ENCODE measurements around the gene CBX1. TPM values are rescaled to one million over a fixed set of nuclear protein-coding genes. Genes with fewer than 3 reads are reported as not detected.

Gene CBX1
- total RNA-seq, 1 experiment from 2014 or later = 77.3 TPM

DNA sequence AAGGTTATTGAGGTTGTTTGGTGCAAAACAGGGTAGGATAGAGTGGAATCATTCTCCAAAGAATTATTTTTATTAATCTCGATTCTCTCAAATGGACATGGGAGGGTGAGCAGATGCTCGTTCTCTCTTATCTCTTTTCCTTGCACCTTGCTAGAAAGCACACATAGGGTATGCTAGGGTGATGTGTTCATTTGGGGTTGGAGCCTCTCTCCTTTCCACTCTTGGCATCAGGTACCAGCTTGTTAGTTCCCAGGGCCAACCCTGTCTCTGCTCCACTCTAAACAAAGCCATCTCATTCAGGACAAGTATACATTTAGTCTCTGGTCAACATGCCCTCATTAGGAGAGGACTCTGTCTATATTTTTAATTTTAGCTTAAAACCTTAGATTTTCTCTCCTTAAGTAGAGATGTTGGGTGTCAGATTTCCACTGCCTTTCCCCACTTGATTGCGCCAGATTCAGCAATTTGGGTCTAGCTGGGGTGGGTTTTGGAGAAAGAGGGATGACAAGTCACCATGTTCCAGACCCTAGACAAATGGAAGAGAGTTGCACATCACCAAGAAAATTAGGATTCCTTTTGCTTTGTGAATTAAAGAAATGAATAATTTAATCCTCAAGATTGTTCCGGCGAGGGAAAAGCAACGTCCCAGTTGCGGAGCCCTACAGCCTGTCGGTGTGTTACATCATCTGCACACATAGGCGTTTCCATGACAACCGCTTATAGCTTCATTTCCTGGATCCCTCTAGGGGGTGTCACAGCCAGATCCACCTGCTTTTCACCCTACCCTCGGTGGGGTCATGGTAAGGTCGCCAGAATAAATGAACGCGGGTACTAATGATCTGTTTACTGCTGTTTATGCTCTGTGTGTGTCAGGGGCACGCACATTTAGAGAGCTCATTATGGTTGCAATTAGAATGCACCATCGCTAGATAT lies 47.8 kb upstream of the CBX1 start:
- H3K4me1 Mint-ChIP-seq (ENCODE audit: insufficient read depth, unreplicated experiment) = no peaks in the 10 kb centered on the region
- intact Hi-C loops (cut with micrococcal nuclease) = no loop called here
- H3K27me3 Mint-ChIP-seq (ENCODE audit: insufficient read depth, unreplicated experiment) = peaks cover 93% of the 10 kb centered on the region
- no peak for DNase-seq (ENCODE audit: unreplicated experiment)
- H3K9me3 Mint-ChIP-seq (ENCODE audit: unreplicated experiment) = no peaks in the 10 kb centered on the region
- H3K27ac Mint-ChIP-seq (ENCODE audit: low read depth, unreplicated experiment) = no peak overlapping the region
- POLR2A ChIA-PET = no interaction called here
- no peak overlapping the region for H3K4me3 Mint-ChIP-seq (ENCODE audit: unreplicated experiment)
- BruUV-seq (replicated peaks) = no TSS peak
- CTCF ChIA-PET = interaction anchor here (0.7 to 1.3 kb wide), 2 partner anchors 69 to 470 kb away, joined by 3 read pairs; no protein-coding TSS in a partner anchor
- TF ChIP-seq, protein P1, sequence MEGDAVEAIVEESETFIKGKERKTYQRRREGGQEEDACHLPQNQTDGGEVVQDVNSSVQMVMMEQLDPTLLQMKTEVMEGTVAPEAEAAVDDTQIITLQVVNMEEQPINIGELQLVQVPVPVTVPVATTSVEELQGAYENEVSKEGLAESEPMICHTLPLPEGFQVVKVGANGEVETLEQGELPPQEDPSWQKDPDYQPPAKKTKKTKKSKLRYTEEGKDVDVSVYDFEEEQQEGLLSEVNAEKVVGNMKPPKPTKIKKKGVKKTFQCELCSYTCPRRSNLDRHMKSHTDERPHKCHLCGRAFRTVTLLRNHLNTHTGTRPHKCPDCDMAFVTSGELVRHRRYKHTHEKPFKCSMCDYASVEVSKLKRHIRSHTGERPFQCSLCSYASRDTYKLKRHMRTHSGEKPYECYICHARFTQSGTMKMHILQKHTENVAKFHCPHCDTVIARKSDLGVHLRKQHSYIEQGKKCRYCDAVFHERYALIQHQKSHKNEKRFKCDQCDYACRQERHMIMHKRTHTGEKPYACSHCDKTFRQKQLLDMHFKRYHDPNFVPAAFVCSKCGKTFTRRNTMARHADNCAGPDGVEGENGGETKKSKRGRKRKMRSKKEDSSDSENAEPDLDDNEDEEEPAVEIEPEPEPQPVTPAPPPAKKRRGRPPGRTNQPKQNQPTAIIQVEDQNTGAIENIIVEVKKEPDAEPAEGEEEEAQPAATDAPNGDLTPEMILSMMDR (IDR thresholded peaks at IDR 0.05; ENCODE audit: unreplicated experiment) = no peak
- no peaks in the 10 kb centered on the region for H3K36me3 Mint-ChIP-seq (ENCODE audit: insufficient read depth, unreplicated experiment)

- ChIA-PET CTCF (no interaction called here), POLR2A (no interaction called here)
- intact Hi-C loops (cut with micrococcal nuclease) = no loop called here
- TF ChIP-seq, protein P1 (IDR thresholded peaks at IDR 0.05; ENCODE audit: unreplicated experiment) = no peak
- H3K4me1 Mint-ChIP-seq (ENCODE audit: insufficient read depth, unreplicated experiment) = no peaks in the 10 kb centered on the region
- peaks cover 92% of the 10 kb centered on the region for H3K27me3 Mint-ChIP-seq (ENCODE audit: insufficient read depth, unreplicated experiment)
- no peaks in the 10 kb centered on the region for H3K36me3 Mint-ChIP-seq (ENCODE audit: insufficient read depth, unreplicated experiment)
- no peak overlapping the region for H3K27ac Mint-ChIP-seq (ENCODE audit: low read depth, unreplicated experiment)
- no peaks in the 10 kb centered on the region for H3K9me3 Mint-ChIP-seq (ENCODE audit: unreplicated experiment)
- no TSS peak for BruUV-seq (replicated peaks)
- no peak for DNase-seq (ENCODE audit: unreplicated experiment)
- H3K4me3 Mint-ChIP-seq (ENCODE audit: unreplicated experiment) = no peak overlapping the region
These were observed 46.9 kb upstream of the CBX1 start for GRCh38 chr17:48148029-48148770.

- TF ChIP-seq, protein P1 (IDR thresholded peaks at IDR 0.05; ENCODE audit: unreplicated experiment) = no peak
- Mint-ChIP-seq H3K4me3 (ENCODE audit: unreplicated experiment) (no peak overlapping the region), H3K27ac (ENCODE audit: low read depth, unreplicated experiment) (no peak overlapping the region), H3K27me3 (ENCODE audit: insufficient read depth, unreplicated experiment) (peaks cover 84% of the 10 kb centered on the region), H3K9me3 (ENCODE audit: unreplicated experiment) (no peaks in the 10 kb centered on the region), H3K36me3 (ENCODE audit: insufficient read depth, unreplicated experiment) (no peaks in the 10 kb centered on the region), H3K4me1 (ENCODE audit: insufficient read depth, unreplicated experiment) (no peaks in the 10 kb centered on the region)
- POLR2A ChIA-PET = no interaction called here
- no TSS peak for BruUV-seq (replicated peaks)
- CTCF ChIA-PET = interaction anchor here (0.7 kb wide), 1 partner anchor 22 kb away, joined by 4 read pairs; no protein-coding TSS in a partner anchor
- DNase-seq (ENCODE audit: unreplicated experiment) = no peak
- intact Hi-C loops (cut with micrococcal nuclease) = no loop called here
These were observed 43.9 kb upstream of the CBX1 start for GRCh38 chr17:48144976-48145798.
